HK-2 (cell line): ENCODE results near the gene ABCC9.

Experiments used
- DNase-seq: peaks from one replicate; pipeline ENCODE4 v3.0.0-alpha.2; 2018; ENCODE audit not compliant: unreplicated experiment

ABCC9 gene

GRCh38 chr12:21877293-21877982 lies 63.8 kb downstream of the ABCC9 start:
- no peak for DNase-seq

GRCh38 chr12:21865846-21866245 lies 75.4 kb downstream of the ABCC9 start:
- DNase-seq = no peak

- no peak for DNase-seq
Measured at GRCh38 chr12:21860534-21860933, 80.7 kb downstream of the ABCC9 start.

GRCh38 chr12:21860128-21860527 lies 81.1 kb downstream of the ABCC9 start:
- no peak for DNase-seq

- DNase-seq = no peak
Measured at GRCh38 chr12:21852251-21852650, 89.0 kb downstream of the ABCC9 start.

GRCh38 chr12:21851151-21851550 lies 90.1 kb downstream of the ABCC9 start:
- DNase-seq = no peak

GRCh38 chr12:21850419-21850818 lies 90.8 kb downstream of the ABCC9 start:
- no peak for DNase-seq

- DNase-seq = no peak
Measured at GRCh38 chr12:21849878-21850277, 91.3 kb downstream of the ABCC9 start.

GRCh38 chr12:21848192-21848591 lies 93.0 kb downstream of the ABCC9 start:
- DNase-seq = no peak

GRCh38 chr12:21843795-21844194 lies 97.4 kb downstream of the ABCC9 start:
- no peak for DNase-seq

- DNase-seq = no peak
Measured at GRCh38 chr12:21839776-21840175, 101.5 kb downstream of the ABCC9 start.

- DNase-seq = no peak
Measured at GRCh38 chr12:21837847-21838246, 103.4 kb downstream of the ABCC9 start.

- no peak for DNase-seq
Measured at GRCh38 chr12:21831791-21832344, 109.4 kb downstream of the ABCC9 start.

GRCh38 chr12:21828779-21829178 lies 112.4 kb downstream of the ABCC9 start:
- DNase-seq = no peak

GRCh38 chr12:21828136-21828775 lies 113.0 kb downstream of the ABCC9 start:
- no peak for DNase-seq

GRCh38 chr12:21827083-21827482 lies 114.1 kb downstream of the ABCC9 start:
- DNase-seq = no peak

GRCh38 chr12:21826618-21826910 lies 114.7 kb downstream of the ABCC9 start:
- DNase-seq = no peak

GRCh38 chr12:21825886-21826617 lies 115.2 kb downstream of the ABCC9 start:
- no peak for DNase-seq

GRCh38 chr12:21823581-21823980 lies 117.6 kb downstream of the ABCC9 start:
- no peak for DNase-seq

GRCh38 chr12:21819678-21820077 lies 121.5 kb downstream of the ABCC9 start:
- no peak for DNase-seq

- no peak for DNase-seq
Measured at GRCh38 chr12:21819236-21819635, 122.0 kb downstream of the ABCC9 start.

- DNase-seq = no peak
Measured at GRCh38 chr12:21818627-21819026, 122.6 kb downstream of the ABCC9 start.
